Measurements from ENCODE around the gene POGZ.

DNA sequence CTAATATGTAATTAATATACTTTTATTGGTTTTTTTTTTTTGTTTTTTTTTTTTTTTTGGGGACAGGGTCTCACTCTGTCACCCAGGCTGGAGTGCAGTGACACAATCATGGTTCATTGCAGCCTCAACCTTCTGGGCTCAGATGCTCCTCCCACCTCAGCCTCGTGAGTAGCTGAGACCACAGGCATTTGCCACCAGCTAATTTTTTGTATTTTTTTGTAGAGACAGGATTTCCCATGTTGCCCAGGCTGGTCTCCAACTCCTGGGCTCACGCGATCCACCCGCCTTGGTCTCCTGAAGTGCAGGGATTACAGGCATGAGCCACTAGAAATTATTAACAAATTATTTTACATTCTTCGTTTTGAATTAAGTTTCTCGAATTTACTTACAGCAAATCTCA is 16.8 kb upstream of the POGZ start:
- TF ChIP-seq, protein P1, sequence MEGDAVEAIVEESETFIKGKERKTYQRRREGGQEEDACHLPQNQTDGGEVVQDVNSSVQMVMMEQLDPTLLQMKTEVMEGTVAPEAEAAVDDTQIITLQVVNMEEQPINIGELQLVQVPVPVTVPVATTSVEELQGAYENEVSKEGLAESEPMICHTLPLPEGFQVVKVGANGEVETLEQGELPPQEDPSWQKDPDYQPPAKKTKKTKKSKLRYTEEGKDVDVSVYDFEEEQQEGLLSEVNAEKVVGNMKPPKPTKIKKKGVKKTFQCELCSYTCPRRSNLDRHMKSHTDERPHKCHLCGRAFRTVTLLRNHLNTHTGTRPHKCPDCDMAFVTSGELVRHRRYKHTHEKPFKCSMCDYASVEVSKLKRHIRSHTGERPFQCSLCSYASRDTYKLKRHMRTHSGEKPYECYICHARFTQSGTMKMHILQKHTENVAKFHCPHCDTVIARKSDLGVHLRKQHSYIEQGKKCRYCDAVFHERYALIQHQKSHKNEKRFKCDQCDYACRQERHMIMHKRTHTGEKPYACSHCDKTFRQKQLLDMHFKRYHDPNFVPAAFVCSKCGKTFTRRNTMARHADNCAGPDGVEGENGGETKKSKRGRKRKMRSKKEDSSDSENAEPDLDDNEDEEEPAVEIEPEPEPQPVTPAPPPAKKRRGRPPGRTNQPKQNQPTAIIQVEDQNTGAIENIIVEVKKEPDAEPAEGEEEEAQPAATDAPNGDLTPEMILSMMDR (IDR thresholded peaks at IDR 0.05; ENCODE audit: low read length), result no peak
- TF ChIP-seq EZH2 (optimal IDR thresholded peaks at IDR 0.05; ENCODE audit: low read depth, low read length) (no peak), EZH2phosphoT487 (IDR thresholded peaks at IDR 0.05; ENCODE audit: low read length) (no peak)
